Measurements from ENCODE around the gene ZNF626. TPM values are rescaled to one million over a fixed set of nuclear protein-coding genes. Genes with fewer than 3 reads are reported as not detected.
A peak's percentile ranks its signal among the peaks of the same experiment; 100 is the strongest.
"Not testable (repeated sequence)": the region's sequence is repeated elsewhere in the genome, so short reads cannot be mapped to it uniquely, and the experiment has no call there.

ZNF626 gene
- total and polyA plus RNA-seq, 9 donors = 15.3 to 40.3 (median 30.5) TPM

DNA sequence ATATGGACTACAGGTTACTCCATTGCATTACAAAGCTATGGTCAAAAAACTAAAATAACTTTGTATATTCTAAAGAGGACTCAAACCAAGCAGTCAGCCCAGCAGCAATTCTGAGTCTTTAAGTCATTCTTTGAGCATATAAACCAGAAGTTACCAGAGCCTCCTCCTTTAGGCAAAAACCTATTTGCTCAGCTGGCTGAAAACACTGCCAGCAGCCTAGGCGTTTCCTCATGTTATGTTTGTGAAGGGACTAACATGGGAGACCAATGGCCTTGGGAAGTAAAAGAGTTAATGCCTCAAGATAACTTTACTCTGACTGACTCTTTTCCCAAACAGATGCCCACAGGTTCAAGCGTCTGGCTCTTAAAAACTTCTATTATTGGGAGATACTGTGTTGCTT is 45.3 kb downstream of the ZNF626 start:
- Histone ChIP-seq H3K36me3 (no peaks in the 10 kb centered on the region), H3K4me3 (no peak overlapping the region), H3K27ac (no peak overlapping the region), H3K9me3 (no peaks in the 10 kb centered on the region), H3K27me3 (no peaks in the 10 kb centered on the region), H3K4me1 (ENCODE audit: insufficient read depth) (peaks cover 3% of the 10 kb centered on the region)
- TF ChIP-seq POLR2A (IDR thresholded peaks at IDR 0.05) (no peak), EP300 (IDR thresholded peaks at IDR 0.05) (no peak)
- DNase-seq = no peak
- WGBS, 3 donors = 29 to 53% (median 35%) methylated on average over 2 of the region's 2 CpGs
- intact Hi-C loops (cut with DNase I) = loop anchor here in 2 of 4 donors (5.0 to 10.0 kb wide), 2 partner anchors 51 to 86 kb away; partner anchors contain the start of gene ZNF737 (in 1 of the 2)

DNA sequence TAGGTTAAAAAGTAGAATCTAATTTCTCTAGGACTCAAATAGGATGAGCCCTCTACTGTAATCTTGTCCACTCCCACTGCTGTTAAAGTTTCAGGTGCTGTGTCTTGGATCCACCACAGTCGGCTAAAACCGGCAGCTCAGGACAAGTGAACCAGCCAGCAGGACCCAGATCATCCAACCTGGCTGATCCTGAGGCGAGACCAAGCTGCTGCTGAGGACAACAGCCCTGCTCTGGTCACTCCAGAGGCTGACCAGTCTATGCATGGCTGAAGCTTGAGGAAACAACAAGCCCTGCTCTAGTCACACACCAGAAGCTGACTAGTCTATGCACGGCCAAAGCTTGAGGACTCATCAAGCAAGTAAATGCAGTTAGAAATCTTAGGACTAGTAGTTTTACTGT is 46.4 kb downstream of the ZNF626 start:
- not testable (repeated sequence) for H3K4me1 ChIP-seq (ENCODE audit: insufficient read depth); H3K27me3 ChIP-seq; H3K4me3 ChIP-seq; DNase-seq; H3K36me3 ChIP-seq; H3K9me3 ChIP-seq
- peak overlapping the region in 1 of 2 donors; percentile 85 for H3K27ac ChIP-seq
- WGBS, 3 donors = 70 to 89% (median 84%) methylated on average over 4 of the region's 4 CpGs
- intact Hi-C loops (cut with DNase I) = loop anchor here in 3 of 4 donors (5.0 to 10.0 kb wide), 3 partner anchors 48 to 87 kb away; partner anchors contain the start of gene ZNF737 (in 2 of the 3)

- peak overlapping the region; percentile 36 for H3K4me3 ChIP-seq
- intact Hi-C loops (cut with DNase I) = loop anchor here in 2 of 4 donors (5.0 to 10.0 kb wide), 2 partner anchors 46 to 48 kb away; partner anchors contain the start of gene ZNF737 (in 2 of the 2)
- WGBS, 3 donors = 2 to 11% (median 4%) methylated on average over 5 of the region's 5 CpGs
These were observed 48.6 kb downstream of the ZNF626 start for GRCh38 chr19:20612711-20613316.

DNA sequence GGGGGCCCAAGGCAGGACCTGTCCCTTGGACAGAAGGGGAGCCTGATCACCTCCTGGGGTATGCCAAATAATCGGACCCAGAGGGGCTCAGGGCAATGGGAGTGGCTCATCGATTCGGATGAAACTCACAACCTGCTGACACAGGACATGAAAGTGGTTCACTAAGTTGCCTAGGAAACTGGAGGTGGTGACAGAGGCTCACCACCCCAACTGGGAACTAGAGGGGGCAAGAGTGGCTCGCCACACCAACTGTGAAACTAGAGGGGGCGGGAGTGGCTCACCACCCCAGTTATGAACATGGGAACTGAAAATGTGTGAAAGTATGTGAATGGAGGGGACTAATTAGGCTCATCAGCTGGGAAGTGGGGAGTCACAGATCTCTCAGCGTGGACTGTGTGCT is 49.5 kb downstream of the ZNF626 start:
- DNase-seq = peak; percentile 38 to 53 (median 48)
- Histone ChIP-seq H3K36me3 (no peaks in the 10 kb centered on the region), H3K4me1 (ENCODE audit: insufficient read depth) (peaks cover 6% of the 10 kb centered on the region), H3K4me3 (peak overlapping the region; percentile 36), H3K27ac (peak overlapping the region; percentile 62 to 85), H3K9me3 (no peaks in the 10 kb centered on the region), H3K27me3 (no peaks in the 10 kb centered on the region)
- TF ChIP-seq EP300 (IDR thresholded peaks at IDR 0.05) (no peak), POLR2A (IDR thresholded peaks at IDR 0.05) (no peak), CTCF (IDR thresholded peaks at IDR 0.05) (no peak)
- intact Hi-C loops (cut with DNase I) = loop anchor here in 2 of 4 donors (5.0 to 10.0 kb wide), 2 partner anchors 45 to 47 kb away; partner anchors contain the start of gene ZNF737 (in 2 of the 2)
- WGBS, 3 donors = 6 to 12% (median 6%) methylated on average over 6 of the region's 6 CpGs

More at GRCh38 chr19:20612711-20613316, 48.6 kb downstream of the ZNF626 start:
- H3K27ac ChIP-seq = peak overlapping the region; percentile 34 to 85
- H3K27me3 ChIP-seq = no peaks in the 10 kb centered on the region
- H3K36me3 ChIP-seq = no peaks in the 10 kb centered on the region
- no peaks in the 10 kb centered on the region for H3K9me3 ChIP-seq
- H3K4me1 ChIP-seq (ENCODE audit: insufficient read depth) = peaks cover 6% of the 10 kb centered on the region
- DNase-seq = peak; percentile 20 to 44 (median 39)
- no peak for TF ChIP-seq CTCF (IDR thresholded peaks at IDR 0.05)
- TF ChIP-seq POLR2A (IDR thresholded peaks at IDR 0.05) = no peak
- no peak for TF ChIP-seq EP300 (IDR thresholded peaks at IDR 0.05)

DNA sequence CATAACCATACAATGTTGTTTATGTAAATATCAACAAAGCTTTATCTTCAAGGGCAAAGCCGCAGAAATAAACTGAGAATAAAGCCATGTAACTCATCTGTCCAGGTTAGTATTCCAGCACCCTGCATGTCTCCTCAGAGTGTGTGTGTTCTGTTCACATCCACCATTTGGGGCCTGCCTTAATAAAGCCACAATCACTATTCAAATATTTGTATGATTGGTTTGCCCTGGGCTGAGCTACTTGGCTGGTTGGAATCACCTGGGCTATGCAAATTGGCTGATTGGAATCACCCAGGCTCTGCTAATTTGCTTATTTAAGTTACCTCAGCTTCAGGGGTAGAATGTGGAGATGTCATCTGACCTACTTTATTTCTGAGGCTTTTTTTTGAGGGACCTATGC is 53.4 kb downstream of the ZNF626 start:
- DNase-seq = no peak
- no peaks in the 10 kb centered on the region for H3K9me3 ChIP-seq
- no peak overlapping the region for H3K4me3 ChIP-seq
- intact Hi-C loops (cut with DNase I) = no loop called here
- TF ChIP-seq EP300 (IDR thresholded peaks at IDR 0.05) (no peak), CTCF (IDR thresholded peaks at IDR 0.05) (no peak), POLR2A (IDR thresholded peaks at IDR 0.05) (no peak)
- H3K27ac ChIP-seq = no peak overlapping the region
- WGBS, 3 donors = 68 to 90% (median 86%) methylated on average over 1 of the region's 1 CpG
- no peaks in the 10 kb centered on the region for H3K36me3 ChIP-seq
- no peaks in the 10 kb centered on the region for H3K27me3 ChIP-seq
- peaks cover 4% of the 10 kb centered on the region for H3K4me1 ChIP-seq (ENCODE audit: insufficient read depth)

Other genes starting within 250 kb of the ZNF626 start
- gene ZNF737, start 95.8 kb downstream of the ZNF626 start, total RNA-seq = 10 to 100 TPM; 21.8 to 63.8 (median 30.4) TPM
- 10 to 100 TPM; 19.8 to 25.9 TPM for gene ZNF737, start 95.8 kb downstream of the ZNF626 start, polyA plus RNA-seq
- 10 to 100 TPM; 13.1 to 34.1 (median 18.2) TPM for gene ZNF66, start 114.7 kb upstream of the ZNF626 start, total RNA-seq
- gene ZNF66, start 114.7 kb upstream of the ZNF626 start, polyA plus RNA-seq = 1 to 10 TPM; 7.4 to 8.4 TPM

All from ovary (tissue), 9 donors.